OCI-LY7 (cell line): Measurements from ENCODE around the gene CLDN4. TPM values are rescaled to one million over a fixed set of nuclear protein-coding genes. Genes with fewer than 3 reads are reported as not detected.

ENCODE experiments used
- BruUV-seq: library from RNA; stranded (reverse); fragments of 400-500 nt; replicated peaks from 2 replicates; lab custom pipeline; 2021; lab: Mats Ljungman, UMichigan
- CTCF ChIA-PET: fragments of 300-600 bp; sonication (Branson Sonifier 250); formaldehyde crosslinking; loops from one replicate; lab custom pipeline; 2022; ENCODE audit warnings: antibody characterized with exemption; ENCODE audit not compliant: unreplicated experiment; lab: Charles Lee
- POLR2A ChIA-PET: fragments of 300-600 bp; sonication (Branson Sonifier 250); formaldehyde crosslinking; loops from one replicate; lab custom pipeline; 2022; ENCODE audit warnings: antibody characterized with exemption; lab: Charles Lee
- DNase-seq: peaks from one replicate; pipeline ENCODE4 v3.0.0-alpha.2; 2015; ENCODE audit warnings: low spot score
- H2AFZ ChIP-seq: fragments of 200-600 bp; sonication (generic), shearing (Covaris generic); 2 replicates; pipeline ENCODE4 v1.6.1; 2014; ENCODE audit warnings: mild to moderate bottlenecking, antibody characterized with exemption, low read length, moderate library complexity
- H3K27ac ChIP-seq: fragments of 200-600 bp; sonication (generic); 2 replicates; pipeline ENCODE4 v1.5.1; 2014; ENCODE audit warnings: mixed run types, low read depth, mild to moderate bottlenecking, moderate library complexity, low read length, inconsistent platforms; ENCODE audit not compliant: poor library complexity, severe bottlenecking
- H3K36me3 ChIP-seq: fragments of 200-600 bp; sonication (generic); 2 replicates; pipeline ENCODE4 v1.6.1; 2014; ENCODE audit warnings: mild to moderate bottlenecking, antibody characterized with exemption, low read length, moderate library complexity, mixed read lengths; ENCODE audit not compliant: insufficient read depth
- H3K4me1 ChIP-seq: fragments of 200-600 bp; sonication (generic); 2 replicates; pipeline ENCODE4 v1.5.1; 2014; ENCODE audit warnings: mild to moderate bottlenecking, low read length; ENCODE audit not compliant: insufficient read depth, poor library complexity, severe bottlenecking
- H3K4me2 ChIP-seq: fragments of 200-600 bp; sonication (generic); 2 replicates; pipeline ENCODE4 v1.6.1; 2014; ENCODE audit warnings: mild to moderate bottlenecking, low read length
- H3K4me3 ChIP-seq: fragments of 200-600 bp; sonication (generic); 2 replicates; pipeline ENCODE4 v1.5.1; 2014; ENCODE audit warnings: mild to moderate bottlenecking, low read depth, low read length; ENCODE audit not compliant: poor library complexity, severe bottlenecking
- H3K79me2 ChIP-seq: fragments of 200-600 bp; sonication (generic); 2 replicates; pipeline ENCODE4 v1.6.1; 2016; ENCODE audit warnings: low read depth, mild to moderate bottlenecking, low read length, moderate library complexity, mixed read lengths; ENCODE audit not compliant: insufficient read depth
- H3K9me2 ChIP-seq: fragments of 200-600 bp; sonication (generic); 2 replicates; pipeline ENCODE4 v1.6.1; 2016; ENCODE audit warnings: mild to moderate bottlenecking, low read length, mixed read lengths; ENCODE audit not compliant: insufficient read depth
- H3K9me3 ChIP-seq: fragments of 200-600 bp; sonication (generic); 2 replicates; pipeline ENCODE4 v1.6.1; 2014; ENCODE audit warnings: mild to moderate bottlenecking, mixed run types, low read length, mixed read lengths
- H4K20me1 ChIP-seq: fragments of 200-600 bp; sonication (generic); 2 replicates; pipeline ENCODE4 v1.6.1; 2014; ENCODE audit warnings: mild to moderate bottlenecking, antibody characterized with exemption, low read length, moderate library complexity, mixed read lengths; ENCODE audit not compliant: insufficient read depth
- CTCF ChIP-seq: fragments of 200-600 bp; sonication (generic); conservative IDR thresholded peaks from 2 replicates; pipeline ENCODE4 v1.5.1; 2014; ENCODE audit warnings: mild to moderate bottlenecking, antibody characterized with exemption, low read length, moderate library complexity, mixed read lengths
- EZH2phosphoT487 ChIP-seq: fragments of 200-600 bp; sonication (generic); IDR thresholded peaks from 2 replicates; pipeline ENCODE4 v1.6.1; 2018; ENCODE audit warnings: low read depth, borderline replicate concordance, mild to moderate bottlenecking, mixed run types, antibody characterized with exemption, low read length, moderate library complexity, mixed read lengths
- intact Hi-C: fragments of 100-400 bp; cut with micrococcal nuclease; formaldehyde crosslinking; loops from one replicate; pipeline ENCODE4 v1.10.0; 2022; ENCODE audit not compliant: unreplicated experiment
- total RNA-seq, 2 experiments: library from RNA; depleted of rRNA in 1 of 2; stranded (reverse); fragments of >200 nt in 1 of 2; shearing (Covaris generic) in 1 of 2; gene quantifications; 2 replicates each; pipeline ENCODE4 v1.2.3, GENCODE V29; 2014 to 2022

CLDN4 gene
- total RNA-seq, 2 experiments from 2014 or later: 0.13 to 1.0 TPM

- DNase-seq: no peak
- POLR2A ChIA-PET: no interaction called here
- intact Hi-C loops: no loop called here
- no peak for TF ChIP-seq EZH2phosphoT487
- TF ChIP-seq CTCF: no peak
- Histone ChIP-seq H4K20me1 (no peaks in the 10 kb centered on the region), H3K9me3 (no peaks in the 10 kb centered on the region), H3K4me2 (no peak overlapping the region), H3K27ac (no peak overlapping the region), H3K36me3 (no peaks in the 10 kb centered on the region), H3K9me2 (no peaks in the 10 kb centered on the region), H3K4me3 (no peak overlapping the region), H2AFZ (no peak overlapping the region), H3K4me1 (no peaks in the 10 kb centered on the region), H3K79me2 (no peaks in the 10 kb centered on the region)
- CTCF ChIA-PET: no interaction called here
- no TSS peak for BruUV-seq
These were observed 34.4 kb downstream of the CLDN4 start for GRCh38 chr7:73864981-73865711.

DNA sequence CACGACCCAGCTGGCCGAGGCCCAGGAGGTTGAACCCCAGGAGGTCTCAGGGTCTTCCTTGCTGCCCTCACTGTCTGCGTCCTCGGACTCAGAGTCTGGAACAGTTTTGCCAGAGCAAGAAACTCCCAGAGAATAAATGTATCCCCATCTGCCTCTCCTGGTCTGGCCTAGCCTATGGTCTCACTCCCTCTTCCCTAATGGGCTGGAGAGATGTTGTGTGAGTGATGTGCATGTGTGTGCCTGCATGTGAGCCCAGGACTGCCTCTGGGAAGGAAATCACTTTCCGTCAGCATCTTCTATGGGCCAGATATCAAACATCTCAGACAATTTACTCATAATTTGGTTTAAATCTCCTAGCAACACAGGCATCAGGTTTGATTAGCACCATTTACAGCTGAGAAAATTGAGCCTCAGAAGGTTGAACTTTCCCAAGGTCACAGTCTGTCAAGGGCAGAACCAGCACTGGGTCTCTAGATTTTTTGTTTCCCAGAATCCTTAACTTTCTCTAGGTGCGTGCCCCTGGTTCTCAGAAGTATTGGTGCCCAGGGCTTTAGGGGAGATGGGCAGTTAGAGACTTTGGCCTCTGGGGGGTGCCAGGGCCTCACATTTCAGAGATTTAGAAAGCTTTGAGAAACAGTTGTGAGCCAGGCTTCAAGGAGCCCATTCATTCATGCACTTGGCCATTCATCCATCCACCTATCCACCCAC lies 35.1 kb downstream of the CLDN4 start:
- H3K9me3 ChIP-seq: no peaks in the 10 kb centered on the region
- no peak overlapping the region for H3K4me2 ChIP-seq
- ChIA-PET POLR2A (no interaction called here), CTCF (no interaction called here)
- H3K4me3 ChIP-seq: no peak overlapping the region
- no peak overlapping the region for H2AFZ ChIP-seq
- BruUV-seq: no TSS peak
- H3K9me2 ChIP-seq: no peaks in the 10 kb centered on the region
- H3K4me1 ChIP-seq: no peaks in the 10 kb centered on the region
- peak; percentile 44 for DNase-seq
- intact Hi-C loops: loop anchor here (1.0 kb wide), 1 partner anchor 161 kb away; no protein-coding TSS in a partner anchor
- H3K79me2 ChIP-seq: no peaks in the 10 kb centered on the region
- H3K36me3 ChIP-seq: no peaks in the 10 kb centered on the region
- no peak overlapping the region for H3K27ac ChIP-seq
- no peaks in the 10 kb centered on the region for H4K20me1 ChIP-seq
- TF ChIP-seq EZH2phosphoT487 (no peak), CTCF (peak; percentile 75)

GRCh38 chr7:73866446-73866767 lies 35.6 kb downstream of the CLDN4 start:
- H3K27ac ChIP-seq: no peak overlapping the region
- H3K4me2 ChIP-seq: no peak overlapping the region
- no peaks in the 10 kb centered on the region for H3K9me3 ChIP-seq
- H4K20me1 ChIP-seq: no peaks in the 10 kb centered on the region
- ChIA-PET CTCF (no interaction called here), POLR2A (no interaction called here)
- H3K4me1 ChIP-seq: no peaks in the 10 kb centered on the region
- no peak overlapping the region for H3K4me3 ChIP-seq
- no peak for DNase-seq
- no peaks in the 10 kb centered on the region for H3K36me3 ChIP-seq
- TF ChIP-seq CTCF: peak; percentile 21; the same call in 1 of the 2 replicates
- no peak for TF ChIP-seq EZH2phosphoT487
- no peaks in the 10 kb centered on the region for H3K79me2 ChIP-seq
- intact Hi-C loops: loop anchor here (1.0 kb wide), 1 partner anchor 161 kb away; no protein-coding TSS in a partner anchor
- H3K9me2 ChIP-seq: no peaks in the 10 kb centered on the region
- no TSS peak for BruUV-seq
- no peak overlapping the region for H2AFZ ChIP-seq
